Fibroblast of lung (primary cell): ENCODE measurements around the gene ZNHIT1. TPM values are rescaled to one million over a fixed set of nuclear protein-coding genes. Genes with fewer than 3 reads are reported as not detected.

ENCODE experiments used
- DNase-seq, 2 donors: peaks; one replicate each; pipeline versions ENCODE4 v3.0.0 to v3.0.0-alpha.2; 2010; ENCODE audit warnings: low read depth in 2 of 2
- H2AFZ ChIP-seq: 2 replicates; pipeline ENCODE4 v1.5.1; 2012; ENCODE audit warnings: low read length, control low read depth, inconsistent platforms
- H3K27ac ChIP-seq: 2 replicates; pipeline ENCODE4 v1.5.1; 2011; ENCODE audit warnings: low read length, control low read depth; ENCODE audit not compliant: insufficient read depth
- H3K27me3 ChIP-seq: 2 replicates; pipeline ENCODE4 v1.5.1; 2011; ENCODE audit warnings: mild to moderate bottlenecking, low read length; ENCODE audit not compliant: control insufficient read depth, insufficient read depth
- H3K36me3 ChIP-seq: 2 replicates; pipeline ENCODE4 v1.5.1; 2011; ENCODE audit warnings: low read length; ENCODE audit not compliant: control insufficient read depth, insufficient read depth
- H3K4me1 ChIP-seq: 2 replicates; pipeline ENCODE4 v1.5.1; 2011; ENCODE audit warnings: low read length; ENCODE audit not compliant: control insufficient read depth, insufficient read depth; ENCODE audit errors: extremely low read depth
- H3K4me2 ChIP-seq: 2 replicates; pipeline ENCODE4 v1.5.1; 2011; ENCODE audit warnings: low read length, control low read depth; ENCODE audit not compliant: insufficient read depth; ENCODE audit errors: extremely low read depth
- H3K4me3 ChIP-seq, 4 experiments: fragments of 200-600 bp in 1 of 4; sonication (generic) in 1 of 4; replicated peaks in 1 of 4; 2 replicates each; pipeline ENCODE4 v1.5.1; 2011 to 2016; ENCODE audit warnings: low read length in 4 of 4, low read depth in 3 of 4, mild to moderate bottlenecking in 3 of 4, control low read depth in 2 of 4, inconsistent platforms in 1 of 4, mixed read lengths in 1 of 4; ENCODE audit not compliant: insufficient read depth in 1 of 4; ENCODE audit errors: control extremely low read depth in 1 of 4
- H3K79me2 ChIP-seq: 2 replicates; pipeline ENCODE4 v1.5.1; 2012; ENCODE audit warnings: mild to moderate bottlenecking, low read length, inconsistent platforms; ENCODE audit not compliant: control insufficient read depth, insufficient read depth
- H3K9ac ChIP-seq: 2 replicates; pipeline ENCODE4 v1.5.1; 2011; ENCODE audit warnings: mild to moderate bottlenecking, low read length, control low read depth; ENCODE audit not compliant: insufficient read depth
- H3K9me3 ChIP-seq: 2 replicates; pipeline ENCODE4 v1.5.1; 2012; ENCODE audit warnings: low read depth, low read length; ENCODE audit not compliant: control insufficient read depth, insufficient read depth
- H4K20me1 ChIP-seq: 2 replicates; pipeline ENCODE4 v1.5.1; 2011; ENCODE audit warnings: low read length; ENCODE audit not compliant: control insufficient read depth, insufficient read depth; ENCODE audit errors: extremely low read depth
- EZH2 ChIP-seq: IDR thresholded peaks from 2 replicates; pipeline ENCODE4 v1.5.1; 2012; ENCODE audit warnings: low read length, control low read depth, mild to moderate bottlenecking; ENCODE audit errors: missing control alignments
- polyA plus RNA-seq, 2 donors: library from polyadenylated mRNA; depleted of rRNA in 1 of 2; stranded (reverse) in 1 of 2; unstranded in 1 of 2; fragments of >200 nt; gene quantifications; 2 replicates each; pipeline ENCODE4 v1.2.1, GENCODE V29; 2011 to 2012; ENCODE audit warnings: missing spikeins in 1 of 2
- total RNA-seq: library from RNA; depleted of rRNA; stranded (reverse); fragments of >200 nt; gene quantifications from 2 replicates; pipeline ENCODE4 v1.2.1, GENCODE V29; 2014
- TF ChIP-seq, protein P1 (sequence below), 2 donors: IDR thresholded peaks in 1 of 2; conservative IDR thresholded peaks in 1 of 2; 1 replicate in 1 of 2; 2 replicates in 1 of 2; pipeline ENCODE4 v1.5.1; 2011 to 2012; ENCODE audit warnings: low read length in 2 of 2, control low read depth in 1 of 2, inconsistent platforms in 1 of 2, low read depth in 1 of 2, mild to moderate bottlenecking in 1 of 2

Gene ZNHIT1
- total and polyA plus RNA-seq, 2 donors (not counting 1 experiment from before 2014, with no cell fraction given), result 36.6 to 62.1 TPM

DNA sequence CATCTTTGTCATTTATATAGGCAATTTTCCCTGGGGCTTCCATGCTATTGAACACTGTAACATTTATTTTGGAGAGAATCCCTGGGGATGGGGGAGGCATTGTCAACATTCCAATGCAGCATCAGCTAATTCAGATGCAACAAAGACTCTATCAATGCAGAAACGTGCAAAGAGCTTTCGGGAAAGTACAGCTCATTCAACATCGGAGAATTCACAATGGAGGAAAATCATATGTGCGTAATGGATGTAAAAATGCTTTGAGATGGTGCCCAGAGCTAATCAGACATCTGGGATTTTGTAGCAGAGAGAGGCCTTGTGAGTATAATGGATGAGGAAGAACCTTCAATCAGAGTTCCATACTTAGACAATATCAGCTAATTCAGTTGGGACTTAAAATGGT is 55.2 kb downstream of the ZNHIT1 start:
- TF ChIP-seq EZH2, result no peak
- TF ChIP-seq, protein P1, sequence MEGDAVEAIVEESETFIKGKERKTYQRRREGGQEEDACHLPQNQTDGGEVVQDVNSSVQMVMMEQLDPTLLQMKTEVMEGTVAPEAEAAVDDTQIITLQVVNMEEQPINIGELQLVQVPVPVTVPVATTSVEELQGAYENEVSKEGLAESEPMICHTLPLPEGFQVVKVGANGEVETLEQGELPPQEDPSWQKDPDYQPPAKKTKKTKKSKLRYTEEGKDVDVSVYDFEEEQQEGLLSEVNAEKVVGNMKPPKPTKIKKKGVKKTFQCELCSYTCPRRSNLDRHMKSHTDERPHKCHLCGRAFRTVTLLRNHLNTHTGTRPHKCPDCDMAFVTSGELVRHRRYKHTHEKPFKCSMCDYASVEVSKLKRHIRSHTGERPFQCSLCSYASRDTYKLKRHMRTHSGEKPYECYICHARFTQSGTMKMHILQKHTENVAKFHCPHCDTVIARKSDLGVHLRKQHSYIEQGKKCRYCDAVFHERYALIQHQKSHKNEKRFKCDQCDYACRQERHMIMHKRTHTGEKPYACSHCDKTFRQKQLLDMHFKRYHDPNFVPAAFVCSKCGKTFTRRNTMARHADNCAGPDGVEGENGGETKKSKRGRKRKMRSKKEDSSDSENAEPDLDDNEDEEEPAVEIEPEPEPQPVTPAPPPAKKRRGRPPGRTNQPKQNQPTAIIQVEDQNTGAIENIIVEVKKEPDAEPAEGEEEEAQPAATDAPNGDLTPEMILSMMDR (conservative IDR thresholded peaks at IDR 0.05 in 1 of 2, IDR thresholded peaks at IDR 0.05 in 1 of 2; ENCODE audit: low read depth in 1 of 2, low read length in 2 of 2), result no peak
- H3K4me1 ChIP-seq, result no peaks in the 10 kb centered on the region

More for the DNA sequence above, 55.2 kb downstream of the ZNHIT1 start:
- no peak overlapping the region for H3K9ac ChIP-seq
- H3K36me3 ChIP-seq, result no peaks in the 10 kb centered on the region
- no peak overlapping the region for H3K4me2 ChIP-seq
- no peak overlapping the region for H3K27ac ChIP-seq
- H4K20me1 ChIP-seq, result no peaks in the 10 kb centered on the region
- H3K9me3 ChIP-seq, result no peaks in the 10 kb centered on the region
- no peak overlapping the region for H2AFZ ChIP-seq
- no peaks in the 10 kb centered on the region for H3K27me3 ChIP-seq
- H3K79me2 ChIP-seq, result no peaks in the 10 kb centered on the region
- no peak overlapping the region for H3K4me3 ChIP-seq
- no peak for DNase-seq

Other genes with a start within 250 kb of the ZNHIT1 start
- 0.50 and 0.51 TPM in 2 replicates for gene MUC12, start 248.6 kb upstream of the ZNHIT1 start, total RNA-seq
- gene MUC12, start 248.6 kb upstream of the ZNHIT1 start, polyA plus RNA-seq, result 0.95 and 1.6 TPM in 2 replicates
- gene MUC17, start 198.1 kb upstream of the ZNHIT1 start, total RNA-seq, result not detected in 2 replicates
- gene MUC17, start 198.1 kb upstream of the ZNHIT1 start, polyA plus RNA-seq, result not detected in 2 replicates
- gene TRIM56, start 132.7 kb upstream of the ZNHIT1 start, total RNA-seq, result 21.8 and 27.6 TPM in 2 replicates
- 4.7 and 6.0 TPM in 2 replicates for gene TRIM56, start 132.7 kb upstream of the ZNHIT1 start, polyA plus RNA-seq
- gene SERPINE1, start 91.1 kb upstream of the ZNHIT1 start, total RNA-seq, result 41.3 and 167 TPM in 2 replicates
- gene SERPINE1, start 91.1 kb upstream of the ZNHIT1 start, polyA plus RNA-seq, result 679 and 1,153 TPM in 2 replicates
- gene AP1S1, start 63.7 kb upstream of the ZNHIT1 start, total RNA-seq, result 127 and 139 TPM in 2 replicates
- gene AP1S1, start 63.7 kb upstream of the ZNHIT1 start, polyA plus RNA-seq, result 128 and 185 TPM in 2 replicates
- 0.26 and 0.66 TPM in 2 replicates for gene VGF, start 52.6 kb upstream of the ZNHIT1 start, total RNA-seq
- gene VGF, start 52.6 kb upstream of the ZNHIT1 start, polyA plus RNA-seq, result 0.14 TPM in 1 of 2 replicates, not detected in the other
- gene NAT16, start 37.9 kb upstream of the ZNHIT1 start, total RNA-seq, result not detected in 2 replicates
- gene NAT16, start 37.9 kb upstream of the ZNHIT1 start, polyA plus RNA-seq, result not detected in 2 replicates
- not detected in 2 replicates for gene MOGAT3, start 17.1 kb upstream of the ZNHIT1 start, total RNA-seq
- gene MOGAT3, start 17.1 kb upstream of the ZNHIT1 start, polyA plus RNA-seq, result not detected in 2 replicates
- gene PLOD3, start 584 bp upstream of the ZNHIT1 start, total RNA-seq, result 52.4 and 89.0 TPM in 2 replicates
- gene PLOD3, start 584 bp upstream of the ZNHIT1 start, polyA plus RNA-seq, result 86.0 and 106 TPM in 2 replicates
- 2.6 and 3.1 TPM in 2 replicates for gene CLDN15, start 19.6 kb downstream of the ZNHIT1 start, total RNA-seq
- gene CLDN15, start 19.6 kb downstream of the ZNHIT1 start, polyA plus RNA-seq, result 1.6 and 1.8 TPM in 2 replicates
- 148 and 169 TPM in 2 replicates for gene FIS1, start 26.9 kb downstream of the ZNHIT1 start, total RNA-seq
- 297 and 347 TPM in 2 replicates for gene FIS1, start 26.9 kb downstream of the ZNHIT1 start, polyA plus RNA-seq
- gene IFT22, start 103.6 kb downstream of the ZNHIT1 start, total RNA-seq, result 19.8 and 22.9 TPM in 2 replicates
- 34.2 and 35.2 TPM in 2 replicates for gene IFT22, start 103.6 kb downstream of the ZNHIT1 start, polyA plus RNA-seq
- not detected in 2 replicates for gene COL26A1, start 144.7 kb downstream of the ZNHIT1 start, total RNA-seq
- gene COL26A1, start 144.7 kb downstream of the ZNHIT1 start, polyA plus RNA-seq, result 0.06 TPM in 1 of 2 replicates, not detected in the other